ENCODE results near the gene TSGA10IP.

DNA sequence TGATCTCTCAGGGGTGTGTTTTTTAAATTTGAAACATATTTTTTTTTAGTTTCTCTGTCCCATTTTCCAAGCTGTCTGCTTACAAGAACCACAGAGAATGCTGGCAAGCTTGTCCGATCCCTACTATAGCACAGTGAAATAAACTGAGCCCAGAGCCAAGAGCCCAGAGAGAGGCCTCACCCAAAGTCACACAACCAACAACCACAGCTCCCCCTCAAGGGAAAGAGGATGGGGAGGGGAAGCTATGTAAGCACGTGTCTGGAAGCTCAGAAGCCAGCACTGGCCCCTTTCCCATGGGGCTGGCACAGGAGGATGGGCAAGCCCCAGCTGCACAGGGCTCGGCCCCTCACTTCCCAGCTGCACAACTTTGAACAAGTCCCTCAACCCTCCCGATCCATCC, 13.0 kb downstream of the TSGA10IP start:
- TF ChIP-seq, protein P1, sequence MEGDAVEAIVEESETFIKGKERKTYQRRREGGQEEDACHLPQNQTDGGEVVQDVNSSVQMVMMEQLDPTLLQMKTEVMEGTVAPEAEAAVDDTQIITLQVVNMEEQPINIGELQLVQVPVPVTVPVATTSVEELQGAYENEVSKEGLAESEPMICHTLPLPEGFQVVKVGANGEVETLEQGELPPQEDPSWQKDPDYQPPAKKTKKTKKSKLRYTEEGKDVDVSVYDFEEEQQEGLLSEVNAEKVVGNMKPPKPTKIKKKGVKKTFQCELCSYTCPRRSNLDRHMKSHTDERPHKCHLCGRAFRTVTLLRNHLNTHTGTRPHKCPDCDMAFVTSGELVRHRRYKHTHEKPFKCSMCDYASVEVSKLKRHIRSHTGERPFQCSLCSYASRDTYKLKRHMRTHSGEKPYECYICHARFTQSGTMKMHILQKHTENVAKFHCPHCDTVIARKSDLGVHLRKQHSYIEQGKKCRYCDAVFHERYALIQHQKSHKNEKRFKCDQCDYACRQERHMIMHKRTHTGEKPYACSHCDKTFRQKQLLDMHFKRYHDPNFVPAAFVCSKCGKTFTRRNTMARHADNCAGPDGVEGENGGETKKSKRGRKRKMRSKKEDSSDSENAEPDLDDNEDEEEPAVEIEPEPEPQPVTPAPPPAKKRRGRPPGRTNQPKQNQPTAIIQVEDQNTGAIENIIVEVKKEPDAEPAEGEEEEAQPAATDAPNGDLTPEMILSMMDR (IDR thresholded peaks at IDR 0.05) = no peak
- no peak for TF ChIP-seq POLR2AphosphoS5 (IDR thresholded peaks at IDR 0.05)
- no peak for TF ChIP-seq POLR2A (IDR thresholded peaks at IDR 0.05; ENCODE audit: low read depth)

Data from esophagus muscularis mucosa (tissue), 3 donors.